ENCODE measurements around the gene LUC7L3. TPM values are rescaled to one million over a fixed set of nuclear protein-coding genes. Genes with fewer than 3 reads are reported as not detected.

The LUC7L3 gene
- total RNA-seq, 1 experiment from 2014 or later, result 185 TPM

DNA sequence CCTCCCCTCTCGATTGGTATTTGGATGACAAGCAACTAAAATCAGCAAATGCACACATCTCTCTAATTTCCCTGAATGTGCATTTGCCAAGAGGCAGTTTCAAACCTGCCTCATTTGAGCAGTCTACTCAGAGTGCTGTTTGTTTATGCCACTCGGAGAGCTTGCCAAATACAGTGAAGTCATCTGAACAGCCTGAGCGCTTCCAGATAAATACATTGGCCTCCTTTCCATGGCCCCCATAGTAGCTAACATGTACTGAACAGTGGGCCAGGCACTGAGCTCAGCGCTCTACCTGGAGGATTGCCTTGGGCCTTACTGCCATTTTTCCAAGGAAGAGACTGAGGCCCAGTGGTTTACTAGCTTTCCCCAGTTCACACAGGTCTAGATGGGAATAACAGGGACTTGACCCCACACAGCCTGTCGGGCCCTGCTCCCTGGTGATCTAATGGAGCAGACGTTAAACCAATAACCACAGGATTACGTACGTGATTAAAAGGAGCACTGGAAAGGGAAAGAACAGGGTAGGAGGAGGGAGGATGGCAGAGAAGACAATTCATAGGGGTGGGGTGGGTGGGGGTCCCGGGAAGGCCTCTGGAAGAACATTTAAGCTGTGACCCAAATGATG lies 66.7 kb downstream of the LUC7L3 start:
- ChIA-PET CTCF (no interaction called here), POLR2A (ENCODE audit: low non-redundant PET) (no interaction called here)
- Histone ChIP-seq H3K4me3 (ENCODE audit: low read depth, low read length, poor library complexity, severe bottlenecking) (no peak overlapping the region), H3K4me1 (ENCODE audit: insufficient read depth, low read length, poor library complexity, severe bottlenecking) (no peaks in the 10 kb centered on the region), H3K27ac (ENCODE audit: low read depth, low read length, poor library complexity, severe bottlenecking) (no peak overlapping the region), H3K9me3 (ENCODE audit: low read depth, low read length, poor library complexity, severe bottlenecking) (no peaks in the 10 kb centered on the region), H3K27me3 (replicated peaks; ENCODE audit: insufficient read depth, low read depth, low read length, poor library complexity) (no peaks in the 10 kb centered on the region), H3K36me3 (ENCODE audit: insufficient read depth, low read length, poor library complexity, severe bottlenecking) (no peaks in the 10 kb centered on the region)
- intact Hi-C loops (cut with micrococcal nuclease; ENCODE audit: unreplicated experiment), result loop anchor here (10.0 kb wide), 2 partner anchors 241 to 369 kb away; partner anchors contain the start of genes NME1 and SPATA20
- BruUV-seq (replicated peaks), result no TSS peak
- DNase-seq (ENCODE audit: low spot score), result no peak
- TF ChIP-seq CTCF (conservative IDR thresholded peaks at IDR 0.05; ENCODE audit: low read depth, low read length) (no peak), EZH2 (IDR thresholded peaks at IDR 0.05; ENCODE audit: borderline replicate concordance, low read depth, low read length, poor library complexity, severe bottlenecking) (no peak)

DNA sequence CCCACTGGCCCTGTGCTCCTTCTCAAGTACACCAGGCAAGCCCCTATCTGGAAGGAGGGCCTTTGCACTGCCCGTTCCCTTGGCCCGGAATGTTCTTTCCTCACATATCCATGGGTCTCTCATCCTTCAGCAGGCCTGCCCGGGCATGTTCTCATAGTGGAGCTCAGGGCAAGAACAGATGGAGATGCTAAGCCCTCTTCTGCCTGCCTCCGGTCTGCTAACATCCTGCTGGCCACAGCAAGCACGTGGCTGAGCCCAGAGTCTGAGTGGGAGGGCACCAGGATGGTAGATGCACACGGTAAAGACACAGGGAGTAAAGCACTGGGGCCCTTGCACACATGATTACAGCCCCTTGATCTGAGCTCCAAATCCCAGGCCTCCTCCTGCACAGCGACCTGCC lies 67.7 kb downstream of the LUC7L3 start:
- intact Hi-C loops (cut with micrococcal nuclease; ENCODE audit: unreplicated experiment), result loop anchor here (10.0 kb wide), 2 partner anchors 242 to 368 kb away; partner anchors contain the start of genes NME1 and SPATA20
- H3K4me1 ChIP-seq (ENCODE audit: insufficient read depth, low read length, poor library complexity, severe bottlenecking), result no peaks in the 10 kb centered on the region
- H3K27me3 ChIP-seq (replicated peaks; ENCODE audit: insufficient read depth, low read depth, low read length, poor library complexity), result no peaks in the 10 kb centered on the region
- no TSS peak for BruUV-seq (replicated peaks)
- H3K4me3 ChIP-seq (ENCODE audit: low read depth, low read length, poor library complexity, severe bottlenecking), result no peak overlapping the region
- POLR2A ChIA-PET (ENCODE audit: low non-redundant PET), result no interaction called here
- no peak for DNase-seq (ENCODE audit: low spot score)
- H3K27ac ChIP-seq (ENCODE audit: low read depth, low read length, poor library complexity, severe bottlenecking), result no peak overlapping the region
- H3K9me3 ChIP-seq (ENCODE audit: low read depth, low read length, poor library complexity, severe bottlenecking), result no peaks in the 10 kb centered on the region
- TF ChIP-seq CTCF (conservative IDR thresholded peaks at IDR 0.05; ENCODE audit: low read depth, low read length), result no peak
- no peak for TF ChIP-seq EZH2 (IDR thresholded peaks at IDR 0.05; ENCODE audit: borderline replicate concordance, low read depth, low read length, poor library complexity, severe bottlenecking)
- no peaks in the 10 kb centered on the region for H3K36me3 ChIP-seq (ENCODE audit: insufficient read depth, low read length, poor library complexity, severe bottlenecking)
- CTCF ChIA-PET, result no interaction called here

- Histone ChIP-seq H3K9me3 (ENCODE audit: low read depth, low read length, poor library complexity, severe bottlenecking) (no peaks in the 10 kb centered on the region), H3K4me1 (ENCODE audit: insufficient read depth, low read length, poor library complexity, severe bottlenecking) (peaks cover 11% of the 10 kb centered on the region), H3K27ac (ENCODE audit: low read depth, low read length, poor library complexity, severe bottlenecking) (no peak overlapping the region), H3K4me3 (ENCODE audit: low read depth, low read length, poor library complexity, severe bottlenecking) (no peak overlapping the region), H3K36me3 (ENCODE audit: insufficient read depth, low read length, poor library complexity, severe bottlenecking) (no peaks in the 10 kb centered on the region), H3K27me3 (replicated peaks; ENCODE audit: insufficient read depth, low read depth, low read length, poor library complexity) (no peaks in the 10 kb centered on the region)
- DNase-seq (ENCODE audit: low spot score), result no peak
- no TSS peak for BruUV-seq (replicated peaks)
- intact Hi-C loops (cut with micrococcal nuclease; ENCODE audit: unreplicated experiment), result no loop called here
- POLR2A ChIA-PET (ENCODE audit: low non-redundant PET), result interaction anchor here (0.5 kb wide), 1 partner anchor 76 kb away, joined by 7 read pairs; no protein-coding TSS in a partner anchor
- TF ChIP-seq CTCF (conservative IDR thresholded peaks at IDR 0.05; ENCODE audit: low read depth, low read length) (no peak), EZH2 (IDR thresholded peaks at IDR 0.05; ENCODE audit: borderline replicate concordance, low read depth, low read length, poor library complexity, severe bottlenecking) (no peak)
- CTCF ChIA-PET, result no interaction called here
Observed at GRCh38 chr17:50790618-50791017, 71.2 kb downstream of the LUC7L3 start.
